ENCODE results near the gene OPN3.

Gene OPN3

DNA sequence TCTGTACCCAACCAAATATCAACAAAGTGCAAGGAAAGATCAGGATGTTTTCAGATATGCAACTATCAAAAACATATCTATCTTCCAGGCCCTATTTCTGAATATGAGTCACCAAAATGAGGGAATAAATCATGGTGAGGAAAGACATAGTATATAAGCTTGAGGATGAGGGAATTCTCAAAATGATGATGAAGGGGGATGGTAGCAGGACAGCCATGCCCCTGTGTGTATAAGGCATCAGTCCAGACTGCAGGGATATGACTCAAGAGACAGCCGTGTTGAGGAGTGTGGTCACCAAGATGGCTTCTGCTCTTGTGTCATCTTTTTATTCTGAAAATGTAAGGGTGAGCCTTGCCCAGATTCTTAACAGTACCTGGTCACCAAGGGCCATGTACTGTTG is 7.5 kb upstream of the OPN3 start:
- in situ Hi-C loops (cut with MboI; ENCODE audit: low pct_unique_long_range_greater_than_20kb, low sequenced_read_pairs, unreplicated experiment), result no loop called here
- no peak for DNase-seq (ENCODE audit: low spot score)
- TF ChIP-seq, protein P1, sequence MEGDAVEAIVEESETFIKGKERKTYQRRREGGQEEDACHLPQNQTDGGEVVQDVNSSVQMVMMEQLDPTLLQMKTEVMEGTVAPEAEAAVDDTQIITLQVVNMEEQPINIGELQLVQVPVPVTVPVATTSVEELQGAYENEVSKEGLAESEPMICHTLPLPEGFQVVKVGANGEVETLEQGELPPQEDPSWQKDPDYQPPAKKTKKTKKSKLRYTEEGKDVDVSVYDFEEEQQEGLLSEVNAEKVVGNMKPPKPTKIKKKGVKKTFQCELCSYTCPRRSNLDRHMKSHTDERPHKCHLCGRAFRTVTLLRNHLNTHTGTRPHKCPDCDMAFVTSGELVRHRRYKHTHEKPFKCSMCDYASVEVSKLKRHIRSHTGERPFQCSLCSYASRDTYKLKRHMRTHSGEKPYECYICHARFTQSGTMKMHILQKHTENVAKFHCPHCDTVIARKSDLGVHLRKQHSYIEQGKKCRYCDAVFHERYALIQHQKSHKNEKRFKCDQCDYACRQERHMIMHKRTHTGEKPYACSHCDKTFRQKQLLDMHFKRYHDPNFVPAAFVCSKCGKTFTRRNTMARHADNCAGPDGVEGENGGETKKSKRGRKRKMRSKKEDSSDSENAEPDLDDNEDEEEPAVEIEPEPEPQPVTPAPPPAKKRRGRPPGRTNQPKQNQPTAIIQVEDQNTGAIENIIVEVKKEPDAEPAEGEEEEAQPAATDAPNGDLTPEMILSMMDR (IDR thresholded peaks at IDR 0.05; ENCODE audit: extremely low read depth, insufficient read depth, missing control alignments), result no peak

DNA sequence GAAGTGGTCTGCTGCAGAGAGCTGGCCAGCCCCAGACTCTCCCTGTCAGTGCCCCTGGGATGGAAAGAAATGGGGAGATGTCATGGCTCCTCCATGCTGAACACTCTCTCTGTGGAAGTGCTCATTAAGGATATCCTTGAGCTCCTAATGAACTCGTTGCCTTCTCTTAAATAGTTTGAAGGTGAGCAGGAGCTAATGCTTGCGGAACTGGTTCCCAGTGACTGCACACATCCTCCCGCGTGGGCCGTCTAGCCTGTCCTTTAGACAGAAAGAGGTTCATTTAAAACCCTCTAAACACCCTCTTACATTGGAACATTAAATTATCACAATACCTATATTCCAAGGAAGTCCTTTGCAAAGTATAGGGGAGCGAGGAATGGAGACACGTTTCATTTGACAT is 6.0 kb upstream of the OPN3 start:
- in situ Hi-C loops (cut with MboI; ENCODE audit: low pct_unique_long_range_greater_than_20kb, low sequenced_read_pairs, unreplicated experiment), result no loop called here
- TF ChIP-seq, protein P1 (IDR thresholded peaks at IDR 0.05; ENCODE audit: extremely low read depth, insufficient read depth, missing control alignments), result no peak
- no peak for DNase-seq (ENCODE audit: low spot score)

DNA sequence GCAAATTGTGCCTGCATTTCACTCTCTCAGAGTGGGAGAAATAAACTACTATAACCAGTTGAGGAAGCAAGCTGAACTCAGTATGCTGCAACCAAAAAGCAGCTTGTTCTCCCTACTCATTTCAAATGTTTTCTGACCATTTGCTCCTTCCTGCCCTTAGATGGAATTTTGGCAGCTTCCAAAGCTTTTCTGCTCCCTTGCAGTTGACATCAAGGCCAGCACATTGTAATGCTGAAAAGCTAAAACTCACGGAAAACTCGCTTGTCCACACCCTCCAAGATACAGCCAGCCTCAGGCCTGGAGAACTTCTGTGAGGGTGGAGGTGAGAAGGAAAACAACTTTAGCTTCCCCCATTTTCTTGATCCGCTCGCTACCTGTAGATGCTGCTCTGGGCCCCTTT is 5.0 kb upstream of the OPN3 start:
- in situ Hi-C loops (cut with MboI; ENCODE audit: low pct_unique_long_range_greater_than_20kb, low sequenced_read_pairs, unreplicated experiment), result no loop called here
- DNase-seq (ENCODE audit: low spot score), result no peak

DNA sequence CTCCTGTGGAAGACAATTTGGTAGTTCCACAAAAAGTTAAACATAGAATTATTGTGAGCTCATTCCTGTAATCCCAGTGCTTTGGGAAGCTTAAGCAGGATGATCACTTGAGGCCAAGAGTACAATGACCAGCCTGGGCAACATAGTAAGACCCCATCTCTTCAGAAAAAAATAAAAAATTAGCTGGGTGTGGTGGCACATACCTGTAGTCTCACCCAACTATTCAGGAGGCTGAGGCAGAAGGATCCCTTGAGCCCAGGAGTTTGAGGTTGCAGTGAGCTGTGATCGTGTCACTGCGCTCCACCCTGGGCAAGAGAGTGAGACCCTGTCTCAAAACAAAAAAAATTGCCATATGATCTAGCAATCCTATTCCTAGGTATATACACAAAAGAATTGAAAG is 4.1 kb upstream of the OPN3 start:
- TF ChIP-seq, protein P1 (IDR thresholded peaks at IDR 0.05; ENCODE audit: extremely low read depth, insufficient read depth, missing control alignments), result no peak
- in situ Hi-C loops (cut with MboI; ENCODE audit: low pct_unique_long_range_greater_than_20kb, low sequenced_read_pairs, unreplicated experiment), result no loop called here
- DNase-seq (ENCODE audit: low spot score), result no peak

More for the DNA sequence above, 5.0 kb upstream of the OPN3 start:
- TF ChIP-seq, protein P1 (IDR thresholded peaks at IDR 0.05; ENCODE audit: extremely low read depth, insufficient read depth, missing control alignments), result no peak

DNA sequence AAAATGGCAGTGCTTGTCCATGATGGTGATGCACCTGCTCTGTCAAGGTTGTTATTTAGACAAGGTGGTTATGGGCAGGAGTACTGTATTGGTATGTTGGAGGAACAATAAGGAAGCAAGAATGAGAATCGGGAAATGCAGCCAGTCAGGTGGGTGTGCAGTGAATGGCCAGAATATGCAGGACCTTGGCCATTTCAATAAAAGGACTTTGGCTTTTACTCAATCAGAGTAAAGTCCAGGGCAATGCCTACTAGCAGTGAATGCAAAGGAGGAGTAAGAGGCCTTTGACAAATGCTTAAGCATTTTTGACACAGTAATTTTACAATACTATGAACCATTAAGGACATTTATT is 2.4 kb upstream of the OPN3 start:
- no peak for DNase-seq (ENCODE audit: low spot score)
- in situ Hi-C loops (cut with MboI; ENCODE audit: low pct_unique_long_range_greater_than_20kb, low sequenced_read_pairs, unreplicated experiment), result no loop called here
- TF ChIP-seq, protein P1 (IDR thresholded peaks at IDR 0.05; ENCODE audit: extremely low read depth, insufficient read depth, missing control alignments), result no peak

DNA sequence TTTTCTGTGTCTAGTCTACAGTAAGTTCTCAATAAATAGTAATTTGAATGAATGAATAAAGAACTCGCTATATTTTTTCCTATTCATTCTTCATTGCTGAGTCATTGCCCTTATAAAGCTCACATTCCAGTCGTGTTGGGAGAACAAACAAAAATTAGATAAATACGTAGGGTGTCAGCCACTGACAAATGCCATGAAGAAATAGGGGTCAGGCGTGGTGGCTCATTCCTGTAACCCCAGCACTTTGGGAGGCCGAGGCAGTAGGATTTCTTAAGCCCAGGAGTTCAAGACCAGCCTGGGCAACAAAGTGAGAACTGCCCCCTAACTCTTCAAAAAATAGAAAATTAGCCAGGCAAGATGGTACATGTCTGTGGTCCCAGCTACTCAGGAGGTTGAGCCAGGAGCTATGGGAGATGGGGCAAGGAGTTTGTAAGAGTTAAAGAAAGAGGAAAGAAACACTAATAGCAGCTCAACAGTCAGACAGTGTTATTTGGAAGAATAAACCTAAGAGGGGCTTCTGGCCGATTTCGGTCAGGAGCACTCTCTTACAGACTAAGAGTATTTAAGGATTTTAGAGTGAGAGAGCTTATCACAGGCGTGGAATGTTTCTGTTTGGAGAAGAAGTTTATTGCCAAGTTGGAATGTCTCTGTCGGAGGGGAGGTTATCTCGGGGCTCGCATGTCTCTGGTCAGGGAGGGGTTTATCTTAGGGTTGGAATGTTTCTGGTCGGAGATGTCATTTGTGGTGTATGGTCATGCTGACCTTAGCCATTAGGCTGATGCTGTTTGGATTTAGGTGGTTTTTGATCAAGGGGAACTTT is 1.8 kb upstream of the OPN3 start:
- DNase-seq (ENCODE audit: low spot score), result no peak
- in situ Hi-C loops (cut with MboI; ENCODE audit: low pct_unique_long_range_greater_than_20kb, low sequenced_read_pairs, unreplicated experiment), result no loop called here
- TF ChIP-seq, protein P1 (IDR thresholded peaks at IDR 0.05; ENCODE audit: extremely low read depth, insufficient read depth, missing control alignments), result no peak

All from GM13977 (cell line).